ENCODE data around the gene ZBTB25.

The ZBTB25 gene

GRCh38 chr14:64475585-64476273, 27.9 kb downstream of the ZBTB25 start:
- no peak for DNase-seq

- no peak for DNase-seq
Measured at GRCh38 chr14:64474698-64475097, 28.9 kb downstream of the ZBTB25 start.

GRCh38 chr14:64474041-64474440, 29.6 kb downstream of the ZBTB25 start:
- DNase-seq: no peak

- no peak for DNase-seq
Measured at GRCh38 chr14:64468451-64468850, 35.2 kb downstream of the ZBTB25 start.

- no peak for DNase-seq
Measured at GRCh38 chr14:64467566-64467965, 36.1 kb downstream of the ZBTB25 start.

GRCh38 chr14:64467101-64467500, 36.5 kb downstream of the ZBTB25 start:
- DNase-seq: no peak

- DNase-seq: no peak
Measured at GRCh38 chr14:64465831-64466554, 37.6 kb downstream of the ZBTB25 start.

- peak; percentile 48 to 64 for DNase-seq
Measured at GRCh38 chr14:64465191-64465822, 38.3 kb downstream of the ZBTB25 start, which contains the start of gene AKAP5. Gene AKAP5 (plus strand): TSS chr14:64465499. CDS start chr14:64468395, 2,896 bp downstream.

- DNase-seq: no peak
Measured at GRCh38 chr14:64464651-64465050, 39.0 kb downstream of the ZBTB25 start.

GRCh38 chr14:64463873-64464272, 39.8 kb downstream of the ZBTB25 start:
- DNase-seq: no peak

- no peak for DNase-seq
Measured at GRCh38 chr14:64463195-64463594, 40.4 kb downstream of the ZBTB25 start.

- no peak for DNase-seq
Measured at GRCh38 chr14:64461221-64461620, 42.4 kb downstream of the ZBTB25 start.

- DNase-seq: no peak
Measured at GRCh38 chr14:64459405-64460136, 44.1 kb downstream of the ZBTB25 start.

- DNase-seq: no peak
Measured at GRCh38 chr14:64454671-64455070, 49.0 kb downstream of the ZBTB25 start.

- DNase-seq: no peak
Measured at GRCh38 chr14:64450255-64450654, 53.4 kb downstream of the ZBTB25 start.

GRCh38 chr14:64447876-64448670, 55.6 kb downstream of the ZBTB25 start:
- no peak for DNase-seq

GRCh38 chr14:64444984-64445845, 58.4 kb downstream of the ZBTB25 start:
- DNase-seq: peak; percentile 41 to 56

GRCh38 chr14:64444140-64444539, 59.5 kb downstream of the ZBTB25 start:
- DNase-seq: no peak

GRCh38 chr14:64442300-64442988, 61.2 kb downstream of the ZBTB25 start:
- no peak for DNase-seq

GRCh38 chr14:64440494-64440893, 63.1 kb downstream of the ZBTB25 start:
- DNase-seq: no peak

- DNase-seq: no peak
Measured at GRCh38 chr14:64439141-64439540, 64.5 kb downstream of the ZBTB25 start.

Data from activated CD4-positive, alpha-beta T cell treated with anti-CD3 and anti-CD28 coated beads, Interleukin-2, amount 50 U/mL, for 48 hours (primary cell).